ENCODE measurements around the gene QDPR. TPM values are rescaled to one million over a fixed set of nuclear protein-coding genes. Genes with fewer than 3 reads are reported as not detected.

QDPR gene
- total RNA-seq, 1 experiment from 2014 or later = 39.5 TPM

GRCh38 chr4:17516980-17517379, 5.1 kb upstream of the QDPR start:
- ChIA-PET RAD21 (ENCODE audit: low non-redundant PET in 1 of 2, low total read pairs in 2 of 2, uncharacterized antibody in 2 of 2, unreplicated experiment in 2 of 2) (no interaction called here), CTCF (no interaction called here), POLR2A (no interaction called here)
- H2AFZ ChIP-seq (ENCODE audit: low read depth, low read length, poor library complexity, severe bottlenecking) = no peak overlapping the region
- no peak for ATAC-seq
- H3K4me2 ChIP-seq (ENCODE audit: low read length) = no peak overlapping the region
- H3K36me3 ChIP-seq (ENCODE audit: control insufficient read depth in 1 of 2, insufficient read depth in 2 of 2, low read length in 2 of 2) = no peaks in the 10 kb centered on the region
- intact Hi-C loops (cut with micrococcal nuclease) = no loop called here
- H3K79me2 ChIP-seq (ENCODE audit: insufficient read depth, low read length) = no peaks in the 10 kb centered on the region
- no peak for DNase-seq (ENCODE audit: low read depth, low spot score)
- no peaks in the 10 kb centered on the region for H4K20me1 ChIP-seq (ENCODE audit: insufficient read depth)
- no peak overlapping the region for H3K4me3 ChIP-seq (replicated peaks in 1 of 2; ENCODE audit: low read depth in 1 of 2, low read length in 2 of 2)
- no peaks in the 10 kb centered on the region for H3K9me2 ChIP-seq (ENCODE audit: insufficient read depth)
- peaks cover 9 to 13% of the 10 kb centered on the region in 2 experiments; a peak in 3 of 4 replicates for H3K4me1 ChIP-seq (ENCODE audit: control insufficient read depth in 1 of 2, insufficient read depth in 2 of 2, low read length in 2 of 2)
- no peaks in the 10 kb centered on the region for H3K9me3 ChIP-seq (ENCODE audit: control insufficient read depth in 1 of 2, insufficient read depth in 1 of 2, low read depth in 1 of 2, low read length in 2 of 2)
- TF ChIP-seq REST (IDR thresholded peaks at IDR 0.05; ENCODE audit: low read depth) (no peak), YY1 (IDR thresholded peaks at IDR 0.05; ENCODE audit: extremely low read depth, insufficient replicate concordance, low read depth, low read length) (no peak), ZFX (IDR thresholded peaks at IDR 0.05) (no peak), ELF1 (IDR thresholded peaks at IDR 0.05; ENCODE audit: borderline replicate concordance, low read depth) (no peak), RAD21 (IDR thresholded peaks at IDR 0.05; ENCODE audit: low read depth) (no peak), ZNF274 (IDR thresholded peaks at IDR 0.05; ENCODE audit: low read depth, low read length) (no peak), MAX (IDR thresholded peaks at IDR 0.05) (no peak), SIN3A (IDR thresholded peaks at IDR 0.05; ENCODE audit: low read depth) (no peak), CBX3 (IDR thresholded peaks at IDR 0.05; ENCODE audit: low read depth) (no peak), EZH2 (IDR thresholded peaks at IDR 0.05) (no peak), POLR2AphosphoS5 (IDR thresholded peaks at IDR 0.05; ENCODE audit: low read depth, low read length) (no peak), POLR2A (IDR thresholded peaks at IDR 0.05; ENCODE audit: borderline replicate concordance, extremely low read depth, insufficient read depth, insufficient read length) (no peak)
- no TSS peak for BruUV-seq (replicated peaks)
- no peak overlapping the region for H3K27ac ChIP-seq (ENCODE audit: low read depth, low read length)
- H3K9ac ChIP-seq (ENCODE audit: low read length) = no peak overlapping the region
- no peaks in the 10 kb centered on the region for H3K27me3 ChIP-seq (ENCODE audit: insufficient read depth, low read length)
